ENCODE data around the gene SLC27A3. TPM values are rescaled to one million over a fixed set of nuclear protein-coding genes. Genes with fewer than 3 reads are reported as not detected.

SLC27A3 gene
- total RNA-seq, 4 donors from 2014 or later: 18.3 to 72.3 (median 39.6) TPM

- DNase-seq (ENCODE audit: low spot score in 2 of 2): no peak
- Histone ChIP-seq H3K4me1 (peaks cover 23% of the 10 kb centered on the region), H3K36me3 (peaks cover 73% of the 10 kb centered on the region), H3K27ac (no peak overlapping the region), H3K9me3 (no peaks in the 10 kb centered on the region), H3K27me3 (no peaks in the 10 kb centered on the region), H3K4me3 (no peak overlapping the region)
- TF ChIP-seq POLR2A (IDR thresholded peaks at IDR 0.05) (no peak), CTCF (IDR thresholded peaks at IDR 0.05) (no peak), POLR2AphosphoS5 (IDR thresholded peaks at IDR 0.05) (no peak), EP300 (IDR thresholded peaks at IDR 0.05) (no peak)
- WGBS: 88% methylated on average over 13 of the region's 13 CpGs
These were observed 29.0 kb upstream of the SLC27A3 start for GRCh38 chr1:153746174-153746573.

- Histone ChIP-seq H3K9me3 (no peaks in the 10 kb centered on the region), H3K4me3 (no peak overlapping the region), H3K27ac (peak overlapping the region; percentile 80), H3K36me3 (peaks cover 68% of the 10 kb centered on the region), H3K27me3 (no peaks in the 10 kb centered on the region), H3K4me1 (peaks cover 34% of the 10 kb centered on the region)
- TF ChIP-seq POLR2A (IDR thresholded peaks at IDR 0.05) (no peak), EP300 (IDR thresholded peaks at IDR 0.05) (no peak)
- WGBS: 91% methylated on average over 2 of the region's 2 CpGs
- DNase-seq (ENCODE audit: low spot score in 2 of 2): no peak
These were observed 26.3 kb upstream of the SLC27A3 start for GRCh38 chr1:153748903-153749302.

- 32% methylated on average over 6 of the region's 6 CpGs for WGBS
- Histone ChIP-seq H3K27ac (peak overlapping the region; percentile 80), H3K36me3 (peaks cover 69% of the 10 kb centered on the region), H3K4me3 (no peak overlapping the region), H3K27me3 (no peaks in the 10 kb centered on the region), H3K9me3 (no peaks in the 10 kb centered on the region), H3K4me1 (peaks cover 34% of the 10 kb centered on the region)
- TF ChIP-seq POLR2AphosphoS5 (IDR thresholded peaks at IDR 0.05) (peak in 2 of 3 donors; percentile 49 to 69), POLR2A (IDR thresholded peaks at IDR 0.05) (no peak), CTCF (IDR thresholded peaks at IDR 0.05) (peak; percentile 74 to 97)
- DNase-seq (ENCODE audit: low spot score in 2 of 2): peak; percentile 91 to 93
These were observed 25.7 kb upstream of the SLC27A3 start for GRCh38 chr1:153749408-153750005.

- 56% methylated on average over 6 of the region's 6 CpGs for WGBS
- peak in 1 of 3 donors; percentile 28 for TF ChIP-seq POLR2AphosphoS5 (IDR thresholded peaks at IDR 0.05)
- TF ChIP-seq CTCF (IDR thresholded peaks at IDR 0.05): no peak
- DNase-seq (ENCODE audit: low spot score in 2 of 2): no peak
- peak overlapping the region; percentile 80 for H3K27ac ChIP-seq
- peaks cover 34% of the 10 kb centered on the region for H3K4me1 ChIP-seq
- H3K4me3 ChIP-seq: no peak overlapping the region
- peaks cover 71% of the 10 kb centered on the region for H3K36me3 ChIP-seq
- no peaks in the 10 kb centered on the region for H3K27me3 ChIP-seq
- no peaks in the 10 kb centered on the region for H3K9me3 ChIP-seq
These were observed 24.9 kb upstream of the SLC27A3 start for GRCh38 chr1:153750026-153750995.

GRCh38 chr1:153752072-153752471 is 23.1 kb upstream of the SLC27A3 start:
- no peak for DNase-seq (ENCODE audit: low spot score in 2 of 2)
- Histone ChIP-seq H3K27me3 (no peaks in the 10 kb centered on the region), H3K36me3 (peaks cover 78% of the 10 kb centered on the region), H3K9me3 (no peaks in the 10 kb centered on the region), H3K4me3 (no peak overlapping the region), H3K27ac (peak overlapping the region; percentile 73), H3K4me1 (peaks cover 34% of the 10 kb centered on the region)
- WGBS: 82% methylated on average over 2 of the region's 2 CpGs
- TF ChIP-seq EP300 (IDR thresholded peaks at IDR 0.05) (no peak), POLR2AphosphoS5 (IDR thresholded peaks at IDR 0.05) (no peak), POLR2A (IDR thresholded peaks at IDR 0.05) (no peak), CTCF (IDR thresholded peaks at IDR 0.05) (no peak)

Measured in suprapubic skin (tissue), 4 donors.